Tibial artery (tissue), 4 donors: ENCODE measurements around the gene KATNBL1.
A peak's percentile ranks its signal among the peaks of the same experiment; 100 is the strongest.

Experiments used
- DNase-seq, 2 donors: peaks; one replicate each; pipeline ENCODE4 v3.0.0-alpha.2; 2019
- H3K27ac ChIP-seq, 2 donors: fragments of 200-600 bp; sonication (generic) in 1 of 2; 1 replicate in 1 of 2; 2 replicates in 1 of 2; pipeline ENCODE4 v1.5.1; 2018 to 2019; ENCODE audit warnings: mild to moderate bottlenecking in 1 of 2
- H3K27me3 ChIP-seq, 2 donors: fragments of 200-600 bp; sonication (generic) in 1 of 2; one replicate each; pipeline versions ENCODE4 v1.5.1 to v1.6.0; 2016 to 2019
- H3K36me3 ChIP-seq, 3 donors: fragments of 200-600 bp; sonication (generic) in 2 of 3; one replicate each; pipeline ENCODE4 v1.5.1; 2016 to 2019; ENCODE audit warnings: mild to moderate bottlenecking in 2 of 3
- H3K4me1 ChIP-seq, 4 donors: fragments of 200-600 bp; sonication (generic) in 2 of 4; 1 replicate in 3 of 4; 2 replicates in 1 of 4; pipeline ENCODE4 v1.5.1; 2016 to 2019
- H3K4me3 ChIP-seq, 2 donors: fragments of 200-600 bp; sonication (generic) in 1 of 2; 1 replicate in 1 of 2; 2 replicates in 1 of 2; pipeline ENCODE4 v1.5.1; 2018 to 2019; ENCODE audit warnings: mild to moderate bottlenecking in 2 of 2
- H3K9me3 ChIP-seq, 3 donors: fragments of 200-600 bp; sonication (generic) in 1 of 3; one replicate each; pipeline ENCODE4 v1.5.1; 2016 to 2019
- CTCF ChIP-seq, 2 experiments: fragments of 200-600 bp in 1 of 2; fragments of 450-650 bp in 1 of 2; IDR thresholded peaks; one replicate each; pipeline ENCODE4 v1.5.1; 2017 to 2019; ENCODE audit warnings: antibody characterized with exemption in 2 of 2, mild to moderate bottlenecking in 1 of 2, moderate library complexity in 1 of 2
- intact Hi-C: fragments of 100-400 bp; cut with DNase I; formaldehyde crosslinking; loops from one replicate; pipeline ENCODE4 v1.15.0; 2023; ENCODE audit warnings: low total_unique reads

KATNBL1 gene

GRCh38 chr15:34239151-34239808 lies 29.4 kb upstream of the KATNBL1 start:
- no peak overlapping the region for H3K27ac ChIP-seq

GRCh38 chr15:34233614-34234013 lies 23.7 kb upstream of the KATNBL1 start:
- no peak for DNase-seq
- H3K27me3 ChIP-seq: no peaks in the 10 kb centered on the region
- no peaks in the 10 kb centered on the region for H3K4me1 ChIP-seq
- H3K9me3 ChIP-seq: no peaks in the 10 kb centered on the region
- no peak for TF ChIP-seq CTCF (IDR thresholded peaks at IDR 0.05)
- H3K36me3 ChIP-seq: peaks cover 58 to 97% (median 88%) of the 10 kb centered on the region in 3 donors
- no peak overlapping the region for H3K27ac ChIP-seq
- intact Hi-C loops: loop anchor here (10.0 kb wide), 1 partner anchor 131 kb away; the partner anchor contains the start of gene LPCAT4
- H3K4me3 ChIP-seq: no peak overlapping the region

More at GRCh38 chr15:34239151-34239808, 29.4 kb upstream of the KATNBL1 start:
- peaks cover 56 to 90% (median 66%) of the 10 kb centered on the region in 3 donors for H3K36me3 ChIP-seq
- DNase-seq: no peak
- no peak overlapping the region for H3K4me3 ChIP-seq
- intact Hi-C loops: loop anchor here (10.0 kb wide), 1 partner anchor 126 kb away; the partner anchor contains the start of gene LPCAT4
- H3K4me1 ChIP-seq: no peaks in the 10 kb centered on the region
- no peaks in the 10 kb centered on the region for H3K9me3 ChIP-seq
- no peaks in the 10 kb centered on the region for H3K27me3 ChIP-seq
- TF ChIP-seq CTCF (IDR thresholded peaks at IDR 0.05): no peak

GRCh38 chr15:34223904-34224596 lies 14.2 kb upstream of the KATNBL1 start:
- Histone ChIP-seq H3K4me1 (peaks cover 0 to 24% (median 13%) of the 10 kb centered on the region in 4 donors), H3K9me3 (no peaks in the 10 kb centered on the region), H3K4me3 (peak overlapping the region; percentile 74 to 88), H3K27me3 (no peaks in the 10 kb centered on the region), H3K36me3 (peaks cover 13 to 24% (median 18%) of the 10 kb centered on the region in 3 donors), H3K27ac (peak overlapping the region; percentile 85 to 92)
- TF ChIP-seq CTCF (IDR thresholded peaks at IDR 0.05): no peak
- DNase-seq: no peak
- intact Hi-C loops: loop anchor here (5.0 to 10.0 kb wide), 3 partner anchors 122 to 761 kb away; partner anchors contain the start of genes EMC7, GOLGA8B, PGBD4 and ZNF770

GRCh38 chr15:34217587-34218225 lies 7.8 kb upstream of the KATNBL1 start:
- Histone ChIP-seq H3K4me3 (no peak overlapping the region), H3K36me3 (no peaks in the 10 kb centered on the region), H3K27me3 (no peaks in the 10 kb centered on the region), H3K27ac (no peak overlapping the region), H3K9me3 (no peaks in the 10 kb centered on the region), H3K4me1 (no peaks in the 10 kb centered on the region)
- no peak for DNase-seq
- no peak for TF ChIP-seq CTCF (IDR thresholded peaks at IDR 0.05)
- intact Hi-C loops: no loop called here

GRCh38 chr15:34216527-34217270 lies 6.8 kb upstream of the KATNBL1 start:
- H3K9me3 ChIP-seq: no peaks in the 10 kb centered on the region
- no peak for DNase-seq
- no peak for TF ChIP-seq CTCF (IDR thresholded peaks at IDR 0.05)
- no peak overlapping the region for H3K4me3 ChIP-seq
- H3K36me3 ChIP-seq: no peaks in the 10 kb centered on the region
- H3K27ac ChIP-seq: no peak overlapping the region
- H3K4me1 ChIP-seq: no peaks in the 10 kb centered on the region
- intact Hi-C loops: no loop called here
- no peaks in the 10 kb centered on the region for H3K27me3 ChIP-seq
